IMR-90 (cell line): ENCODE results near the gene RAD18. TPM values are rescaled to one million over a fixed set of nuclear protein-coding genes. Genes with fewer than 3 reads are reported as not detected.
A peak's percentile ranks its signal among the peaks of the same experiment; 100 is the strongest.

ENCODE experiments used
- ATAC-seq: fragments of 200-7000 bp; cut with Tn5 transposase; 2 replicates; pipeline ENCODE4 v1.9.1; 2020; ENCODE audit warnings: low read depth, mild to moderate bottlenecking, moderate library complexity
- BruUV-seq: library from RNA; stranded (reverse); fragments of 400-500 nt; replicated peaks from 2 replicates; lab custom pipeline; 2021; lab: Mats Ljungman, UMichigan
- CTCF ChIA-PET: fragments of 300-600 bp; formaldehyde crosslinking; extraction: SDS; loops from one replicate; lab custom pipeline; 2021; ENCODE audit warnings: antibody characterized with exemption; lab: Yijun Ruan, JAX
- POLR2A ChIA-PET: fragments of 300-600 bp; sonication (Branson Sonifier 250); formaldehyde crosslinking; loops from one replicate; lab custom pipeline; 2022; ENCODE audit warnings: antibody characterized with exemption; ENCODE audit not compliant: unreplicated experiment; lab: Charles Lee
- DNase-seq: peaks from one replicate; pipeline ENCODE4 v3.0.0; 2013
- H2AFZ ChIP-seq: replicated peaks from 2 replicates; pipeline ENCODE3; 2013; ENCODE audit warnings: low read length, mild to moderate bottlenecking; ENCODE audit not compliant: poor library complexity
- H2AK5ac ChIP-seq: 2 replicates; pipeline ENCODE4 v1.6.1; 2013; ENCODE audit warnings: low read depth, low read length, inconsistent platforms
- H2AK9ac ChIP-seq: replicated peaks from 2 replicates; pipeline ENCODE3; 2013; ENCODE audit warnings: mild to moderate bottlenecking, low read depth, low read length, moderate library complexity; ENCODE audit not compliant: poor library complexity
- H2BK120ac ChIP-seq: 2 replicates; pipeline ENCODE4 v1.6.1; 2013; ENCODE audit warnings: low read depth, low read length, inconsistent platforms
- H2BK15ac ChIP-seq: 3 replicates; pipeline ENCODE4 v1.6.1; 2013; ENCODE audit warnings: low read depth, low read length, inconsistent platforms
- H2BK20ac ChIP-seq: 2 replicates; pipeline ENCODE4 v1.6.1; 2013; ENCODE audit warnings: low read depth, mild to moderate bottlenecking, inconsistent platforms, low read length, moderate library complexity
- H2BK5ac ChIP-seq: 2 replicates; pipeline ENCODE4 v1.6.1; 2013; ENCODE audit warnings: mild to moderate bottlenecking, low read depth, low read length, inconsistent platforms; ENCODE audit not compliant: poor library complexity, severe bottlenecking
- H3K14ac ChIP-seq: replicated peaks from 2 replicates; pipeline ENCODE4 v1.6.1; 2013; ENCODE audit warnings: low read depth, low read length, inconsistent platforms
- H3K18ac ChIP-seq: 2 replicates; pipeline ENCODE4 v1.6.1; 2013; ENCODE audit warnings: low read depth, low read length, control low read depth
- H3K23ac ChIP-seq: 2 replicates; pipeline ENCODE4 v1.6.1; 2013; ENCODE audit warnings: low read depth, low read length, inconsistent platforms
- H3K27ac ChIP-seq: 2 replicates; pipeline ENCODE4 v1.5.1; 2013; ENCODE audit warnings: mild to moderate bottlenecking, control low read depth, low read length; ENCODE audit not compliant: insufficient read depth
- H3K27me3 ChIP-seq: 2 replicates; pipeline ENCODE4 v1.6.1; 2013; ENCODE audit warnings: low read length; ENCODE audit not compliant: control insufficient read depth, insufficient read depth
- H3K36me3 ChIP-seq: 2 replicates; pipeline ENCODE4 v1.6.1; 2013; ENCODE audit warnings: low read length, mixed read lengths; ENCODE audit not compliant: control insufficient read depth, insufficient read depth
- H3K4ac ChIP-seq: 2 replicates; pipeline ENCODE4 v1.6.1; 2013; ENCODE audit warnings: low read depth, low read length, inconsistent platforms
- H3K4me1 ChIP-seq: 2 replicates; pipeline ENCODE4 v1.6.1; 2013; ENCODE audit warnings: low read length, mixed read lengths; ENCODE audit not compliant: control insufficient read depth, insufficient read depth
- H3K4me2 ChIP-seq: 2 replicates; pipeline ENCODE4 v1.6.1; 2013; ENCODE audit warnings: low read depth, mild to moderate bottlenecking, control low read depth, low read length, moderate library complexity
- H3K4me3 ChIP-seq: 2 replicates; pipeline ENCODE4 v1.5.1; 2013; ENCODE audit warnings: low read depth, mild to moderate bottlenecking, control low read depth, low read length, moderate library complexity; ENCODE audit not compliant: insufficient read depth
- H3K56ac ChIP-seq: 2 replicates; pipeline ENCODE4 v1.6.1; 2013; ENCODE audit warnings: low read length, inconsistent platforms; ENCODE audit not compliant: insufficient read depth; ENCODE audit errors: extremely low read depth
- H3K79me1 ChIP-seq, 2 experiments: 2 replicates each; pipeline ENCODE4 v1.6.1; 2013; ENCODE audit warnings: low read length in 2 of 2, inconsistent platforms in 1 of 2, low read depth in 1 of 2
- H3K9ac ChIP-seq: 2 replicates; pipeline ENCODE4 v1.6.1; 2013; ENCODE audit warnings: low read depth, low read length, control low read depth
- H3K9me1 ChIP-seq: 2 replicates; pipeline ENCODE4 v1.6.1; 2013; ENCODE audit warnings: low read length, inconsistent platforms; ENCODE audit not compliant: insufficient read depth
- H3K9me3 ChIP-seq: 2 replicates; pipeline ENCODE4 v1.6.1; 2013; ENCODE audit warnings: low read length; ENCODE audit not compliant: control insufficient read depth, insufficient read depth
- H4K20me1 ChIP-seq: 2 replicates; pipeline ENCODE4 v1.6.1; 2013; ENCODE audit warnings: low read length, inconsistent platforms; ENCODE audit not compliant: insufficient read depth
- H4K5ac ChIP-seq: 2 replicates; pipeline ENCODE4 v1.6.1; 2013; ENCODE audit warnings: mild to moderate bottlenecking, low read depth, low read length, control low read depth
- H4K8ac ChIP-seq, 2 experiments: 2 replicates each; pipeline ENCODE4 v1.6.1; 2013; ENCODE audit warnings: low read depth in 2 of 2, low read length in 2 of 2, control low read depth in 1 of 2, inconsistent platforms in 1 of 2
- H4K91ac ChIP-seq: 2 replicates; pipeline ENCODE4 v1.6.1; 2013; ENCODE audit warnings: low read depth, low read length, inconsistent platforms; ENCODE audit not compliant: insufficient read depth
- BHLHE40 ChIP-seq: fragments of 150-350 bp; IDR thresholded peaks from 2 replicates; pipeline ENCODE4 v1.6.1; 2016; ENCODE audit warnings: mild to moderate bottlenecking, low read depth, low read length
- CEBPB ChIP-seq: IDR thresholded peaks from 2 replicates; pipeline ENCODE4 v1.6.1; 2012; ENCODE audit warnings: low read depth, low read length, improper control_type of control experiment
- ELK1 ChIP-seq: fragments of 150-350 bp; IDR thresholded peaks from 2 replicates; pipeline ENCODE4 v1.6.1; 2016; ENCODE audit warnings: low read depth, mild to moderate bottlenecking, low read length, moderate library complexity, borderline replicate concordance
- FOS ChIP-seq: fragments of 150-350 bp; IDR thresholded peaks from 2 replicates; pipeline ENCODE4 v1.6.1; 2016; ENCODE audit warnings: low read depth, low read length
- MAFK ChIP-seq: IDR thresholded peaks from 2 replicates; pipeline ENCODE4 v1.6.1; 2012; ENCODE audit warnings: low read depth, low read length, improper control_type of control experiment
- MAZ ChIP-seq: IDR thresholded peaks from 2 replicates; pipeline ENCODE4 v1.6.1; 2012; ENCODE audit warnings: low read depth, mild to moderate bottlenecking, low read length, improper control_type of control experiment, moderate library complexity, borderline replicate concordance
- RAD21 ChIP-seq: IDR thresholded peaks from 2 replicates; pipeline ENCODE4 v1.6.1; 2012; ENCODE audit warnings: low read length, improper control_type of control experiment
- RCOR1 ChIP-seq: IDR thresholded peaks from 2 replicates; pipeline ENCODE4 v1.6.1; 2012; ENCODE audit warnings: mild to moderate bottlenecking, low read length, improper control_type of control experiment; ENCODE audit not compliant: insufficient replicate concordance
- RFX5 ChIP-seq: IDR thresholded peaks from 2 replicates; pipeline ENCODE4 v1.8.0; 2012; ENCODE audit warnings: low read depth, mild to moderate bottlenecking, low read length, moderate library complexity
- SMC3 ChIP-seq: fragments of 150-350 bp; IDR thresholded peaks from 2 replicates; pipeline ENCODE4 v1.6.1; 2016; ENCODE audit warnings: low read depth, mild to moderate bottlenecking, antibody characterized with exemption, low read length, moderate library complexity
- WGBS, 2 experiments: methylation state at CpG; one replicate each; pipeline versions ENCODE4 v1.1.5 to v1.1.7; 2013; ENCODE audit warnings: missing lambda C conversion rate in 2 of 2; ENCODE audit not compliant: insufficient read length in 1 of 2; ENCODE audit errors: extremely low coverage in 2 of 2; 5-methylcytosine and 5-hydroxymethylcytosine counted together
- dilution Hi-C: fragments of 300-500 bp; cut with HindIII; formaldehyde crosslinking; loops from one replicate; pipeline ENCODE4 v1.14.3; 2018; ENCODE audit warnings: low sequenced_read_pairs; ENCODE audit not compliant: unreplicated experiment
- in situ Hi-C: fragments of 300-500 bp; cut with MboI; formaldehyde crosslinking; loops from 3 replicates; pipeline ENCODE4 v1.14.3; 2019; ENCODE audit warnings: low sequenced_read_pairs, inconsistent platforms, mixed read lengths
- intact Hi-C: fragments of 100-400 bp; cut with micrococcal nuclease; formaldehyde crosslinking; loops from 2 replicates; pipeline ENCODE4 v1.10.0; 2022
- polyA plus RNA-seq, 3 experiments: library from polyadenylated mRNA; depleted of rRNA; stranded (reverse); fragments of >200 nt; gene quantifications; 2 replicates each; pipeline ENCODE4 v1.2.3, GENCODE V29; 2012; ENCODE audit warnings: low replicate concordance in 1 of 3
- total RNA-seq: library from RNA; depleted of rRNA; stranded (reverse); fragments of >200 nt; gene quantifications from 2 replicates; pipeline ENCODE4 v1.2.3, GENCODE V29; 2012

RAD18 gene
- total and polyA plus RNA-seq, 2 of the 4 experiments (the other 2 are of a cell fraction), result 8.2 to 17.2 TPM

GRCh38 chr3:8838234-8838633, 125.0 kb downstream of the RAD18 start:
- dilution Hi-C loops (no loop called here), in situ Hi-C loops (no loop called here), intact Hi-C loops (no loop called here)
- Histone ChIP-seq H2AFZ (no peak overlapping the region), H3K14ac (no peak overlapping the region), H2BK5ac (no peak overlapping the region), H2AK9ac (no peak overlapping the region), H4K91ac (no peak overlapping the region), H3K9ac (no peak overlapping the region), H3K56ac (no peak overlapping the region), H2BK120ac (peak overlapping the region; percentile 3; the same call in 1 of the 2 replicates), H4K20me1 (no peaks in the 10 kb centered on the region), H3K9me1 (peaks cover 23% of the 10 kb centered on the region), H3K4me3 (no peak overlapping the region), H3K79me1 (no peaks in the 10 kb centered on the region), H2BK15ac (peak overlapping the region; percentile 58; the same call in 2 of the 3 replicates), H3K18ac (no peak overlapping the region), H3K27me3 (no peaks in the 10 kb centered on the region), H3K9me3 (no peaks in the 10 kb centered on the region), H3K4me2 (no peak overlapping the region), H3K36me3 (no peaks in the 10 kb centered on the region), H2BK20ac (peak overlapping the region; percentile 38), H2AK5ac (peak overlapping the region; percentile 54), H3K4ac (peak overlapping the region; percentile 24; the same call in 1 of the 2 replicates), H4K5ac (no peak overlapping the region), H4K8ac (no peak overlapping the region), H3K4me1 (peaks cover 7% of the 10 kb centered on the region), H3K23ac (no peak overlapping the region), H3K27ac (no peak overlapping the region)
- CTCF ChIA-PET, result no interaction called here
- 89% methylated on average over 2 of the region's 4 CpGs; no CpG with 5 or more reads in 1 of the 2 experiments for WGBS, 2 experiments
- TF ChIP-seq RFX5, result no peak
- no peak for TF ChIP-seq CEBPB
- no peak for TF ChIP-seq ELK1
- no peak for TF ChIP-seq SMC3
- TF ChIP-seq RAD21, result no peak
- no peak for TF ChIP-seq RCOR1
- no peak for TF ChIP-seq MAZ
- TF ChIP-seq FOS, result no peak
- no peak for TF ChIP-seq BHLHE40
- no peak for TF ChIP-seq MAFK
- DNase-seq (no peak), ATAC-seq (no peak)
- POLR2A ChIA-PET, result no interaction called here
- BruUV-seq, result no TSS peak
